ENCODE results near the gene NAPSA. TPM values are rescaled to one million over a fixed set of nuclear protein-coding genes. Genes with fewer than 3 reads are reported as not detected.
"Not testable (repeated sequence)": the region's sequence is repeated elsewhere in the genome, so short reads cannot be mapped to it uniquely, and the experiment has no call there.

NAPSA gene
- total RNA-seq, 2 experiments from 2014 or later = 40.8 to 43.1 TPM

DNA sequence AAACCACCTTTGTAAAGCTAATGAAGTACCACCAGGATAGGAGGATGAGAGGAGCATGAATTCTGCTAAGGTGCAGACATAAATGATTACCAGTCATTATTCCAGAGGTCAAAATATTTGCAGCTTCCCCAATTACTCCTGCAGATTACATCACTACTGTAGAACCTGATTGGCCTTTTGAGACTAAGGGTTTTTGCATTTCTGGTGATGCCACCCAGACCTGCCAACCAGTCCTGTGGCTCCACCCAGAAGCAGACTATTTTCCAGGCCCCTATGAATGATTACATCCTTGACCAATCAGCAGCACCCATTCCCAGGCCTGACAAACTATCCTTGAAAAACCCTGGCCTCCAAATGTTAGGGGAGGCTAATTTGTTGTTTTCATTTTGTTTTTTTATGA is 25.1 kb downstream of the NAPSA start:
- CTCF ChIA-PET = interaction anchor here (0.5 kb wide), 1 partner anchor 226 kb away, joined by 4 read pairs; no protein-coding TSS in a partner anchor
- POLR2A ChIA-PET = no interaction called here

DNA sequence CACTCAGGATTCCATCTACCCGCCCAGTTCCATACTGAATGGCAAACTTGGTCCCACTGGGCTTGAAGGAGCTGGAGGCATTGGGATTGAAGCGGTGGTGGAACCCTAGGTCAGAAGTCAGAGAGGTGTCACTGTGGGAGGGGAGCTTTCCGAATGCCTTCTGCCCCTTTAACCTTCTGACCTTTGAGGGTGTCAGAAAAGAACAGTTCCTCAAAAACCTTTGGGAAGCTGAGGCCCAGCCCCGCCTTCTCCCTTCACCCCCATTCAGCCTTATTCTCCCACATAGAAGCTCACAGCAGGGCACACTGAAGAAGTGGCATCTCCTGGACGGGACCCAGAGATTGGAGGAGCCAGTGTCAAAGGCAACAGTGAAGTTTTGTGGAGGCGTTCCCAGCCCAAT is 28.4 kb downstream of the NAPSA start:
- CTCF ChIA-PET = interaction anchor here (1.0 kb wide), 1 partner anchor 21 kb away, joined by 3 read pairs; no protein-coding TSS in a partner anchor
- POLR2A ChIA-PET = not testable (repeated sequence)

DNA sequence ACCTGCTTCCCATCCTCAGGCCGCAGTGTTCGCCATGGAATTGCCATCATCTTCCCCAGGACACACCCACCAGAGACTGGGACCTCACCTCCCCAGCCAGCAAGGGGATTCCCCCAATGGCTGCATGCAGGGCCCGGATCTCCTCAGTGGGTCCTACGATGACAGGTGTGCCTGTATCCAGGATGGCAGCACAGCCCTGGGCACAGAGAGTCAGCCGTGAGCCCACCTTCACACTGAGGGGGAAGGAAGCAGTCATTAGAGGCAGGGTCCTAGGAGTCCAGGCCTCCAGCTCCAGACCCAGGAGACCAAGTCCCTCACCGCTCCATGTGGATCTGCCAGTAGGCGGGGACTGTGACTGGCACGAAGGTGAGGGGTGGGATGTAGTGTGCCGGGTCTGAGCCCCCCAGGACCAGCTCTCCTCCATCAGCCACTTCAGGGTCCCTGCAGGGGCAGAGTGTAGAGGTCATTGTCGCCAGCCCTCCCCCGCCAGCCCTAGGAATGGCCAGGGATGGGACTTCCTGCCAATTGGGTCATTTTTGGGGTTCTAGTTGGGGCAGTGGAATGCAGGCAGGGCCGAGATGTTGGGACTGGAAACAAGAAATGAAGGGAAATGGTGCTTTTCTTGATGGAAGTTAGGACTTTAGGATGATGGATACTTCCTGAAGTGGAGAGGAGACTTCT is 30.6 kb downstream of the NAPSA start:
- POLR2A ChIA-PET = no interaction called here
- CTCF ChIA-PET = interaction anchor here (0.8 to 1.6 kb wide), 3 partner anchors 12 to 34 kb away, joined by 3 to 5 read pairs (median 3); no protein-coding TSS in a partner anchor

DNA sequence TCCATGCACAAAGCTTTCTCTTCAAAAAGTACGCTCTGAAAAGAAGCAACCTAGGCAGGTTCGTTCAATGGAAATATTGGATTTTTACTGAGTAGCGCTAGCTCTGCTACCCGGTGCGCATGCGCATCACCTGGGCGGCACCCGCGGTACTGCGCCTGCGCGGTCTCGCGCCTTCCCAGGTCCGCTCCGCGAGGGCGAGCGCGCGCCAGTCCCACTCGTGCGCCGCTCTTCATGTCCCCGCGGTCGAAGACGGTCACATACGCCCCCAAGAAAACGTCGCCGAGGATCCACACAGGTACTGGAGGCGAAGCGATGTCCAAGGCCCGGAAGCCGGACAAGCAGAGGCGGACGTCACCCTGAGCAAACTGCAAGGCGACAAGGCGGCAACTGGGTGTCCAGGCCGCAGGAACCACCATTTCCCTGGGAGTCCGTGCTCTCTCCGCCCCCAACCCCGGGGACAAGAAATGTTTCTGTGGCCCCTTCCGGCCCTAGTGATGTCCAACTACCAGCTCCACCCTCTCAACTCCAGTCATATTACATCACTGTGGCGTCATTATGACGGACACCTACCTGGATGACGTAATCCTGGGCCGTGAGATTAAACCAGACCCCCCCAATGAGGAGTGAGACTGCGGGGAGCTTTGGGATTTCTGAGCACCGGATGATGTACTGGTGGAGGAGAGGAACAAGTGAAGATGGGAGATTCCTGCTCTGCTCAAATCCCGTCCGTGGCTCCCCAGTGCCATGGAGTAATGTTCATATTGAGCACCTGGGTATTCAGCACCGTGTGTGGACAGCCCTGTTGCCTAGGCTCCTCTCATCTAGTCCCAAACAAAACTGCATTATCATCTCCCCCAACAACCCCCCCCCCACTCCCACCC is 31.5 kb downstream of the NAPSA start:
- ChIA-PET CTCF (interaction anchor here (0.7 to 1.6 kb wide), 3 partner anchors 13 to 35 kb away, joined by 4 to 5 read pairs (median 4); no protein-coding TSS in a partner anchor), POLR2A (interaction anchor here (0.6 to 1.5 kb wide), 3 partner anchors 13 to 274 kb away, joined by 3 to 4 read pairs (median 3); partner anchors contain the start of gene POLD1)

GRCh38 chr19:50333235-50333736 is 32.2 kb downstream of the NAPSA start:
- CTCF ChIA-PET = interaction anchor here (0.7 to 1.6 kb wide), 3 partner anchors 14 to 35 kb away, joined by 4 to 5 read pairs (median 4); no protein-coding TSS in a partner anchor
- POLR2A ChIA-PET = interaction anchor here (0.6 to 1.5 kb wide), 2 partner anchors 13 to 51 kb away, joined by 3 read pairs; partner anchors contain the start of gene POLD1

GRCh38 chr19:50332244-50333038 is 33.0 kb downstream of the NAPSA start:
- CTCF ChIA-PET = no interaction called here
- POLR2A ChIA-PET = interaction anchor here (1.5 kb wide), 1 partner anchor 52 kb away, joined by 3 read pairs; the partner anchor contains the start of gene POLD1

DNA sequence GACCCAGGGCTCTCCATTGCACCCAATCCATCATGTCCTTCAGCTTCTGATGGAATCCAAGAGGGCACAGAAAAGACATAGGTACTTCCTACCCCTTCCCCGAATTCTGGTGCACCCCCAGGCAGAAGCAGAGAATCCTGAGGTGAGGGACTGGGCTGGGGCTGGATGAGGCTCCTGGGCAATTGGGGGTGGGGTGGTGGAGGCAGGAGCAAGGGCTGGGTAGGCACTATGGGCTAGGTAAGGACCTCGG is 33.5 kb downstream of the NAPSA start:
- ChIA-PET POLR2A (interaction anchor here (0.5 kb wide), 1 partner anchor 9 kb away, joined by 3 read pairs; no protein-coding TSS in a partner anchor), CTCF (no interaction called here)

GRCh38 chr19:50331221-50331993 is 34.0 kb downstream of the NAPSA start:
- CTCF ChIA-PET = no interaction called here
- POLR2A ChIA-PET = interaction anchor here (0.5 kb wide), 1 partner anchor 10 kb away, joined by 3 read pairs; no protein-coding TSS in a partner anchor

DNA sequence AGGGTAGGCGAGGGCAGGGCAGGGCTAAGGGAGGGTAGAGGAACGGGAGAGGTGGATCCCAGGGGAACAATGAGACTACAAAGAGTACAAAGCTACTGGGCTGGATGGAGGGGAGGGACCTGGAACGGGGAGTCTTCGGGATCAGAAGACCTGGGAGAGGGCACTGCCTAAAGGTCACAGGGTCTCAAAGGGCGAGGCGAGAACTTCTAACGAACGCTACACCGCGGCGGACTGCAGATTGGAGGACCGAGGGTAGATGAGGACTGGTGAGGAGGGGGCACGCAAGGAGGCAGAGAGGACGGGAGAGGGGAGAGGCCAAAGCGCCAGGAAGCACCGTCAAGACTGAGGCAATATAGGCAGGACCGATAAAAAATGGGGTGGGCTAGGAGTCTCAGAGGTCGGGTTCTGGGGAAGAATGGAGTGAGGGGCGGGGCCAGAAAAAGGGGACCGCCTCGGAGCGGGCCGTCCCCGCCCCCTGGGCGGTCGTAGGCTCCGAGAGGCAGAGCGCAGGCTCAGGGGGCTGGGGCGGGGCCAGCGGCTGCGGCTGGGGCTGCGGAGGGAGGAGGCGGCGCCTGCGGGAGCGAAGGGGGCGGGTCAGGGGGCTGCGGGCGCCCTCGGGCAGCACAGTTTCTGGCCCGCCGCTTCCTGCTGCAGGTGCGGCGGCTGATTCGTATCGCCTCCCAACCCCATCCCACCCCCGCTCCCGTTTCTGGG is 34.9 kb downstream of the NAPSA start:
- CTCF ChIA-PET = no interaction called here

DNA sequence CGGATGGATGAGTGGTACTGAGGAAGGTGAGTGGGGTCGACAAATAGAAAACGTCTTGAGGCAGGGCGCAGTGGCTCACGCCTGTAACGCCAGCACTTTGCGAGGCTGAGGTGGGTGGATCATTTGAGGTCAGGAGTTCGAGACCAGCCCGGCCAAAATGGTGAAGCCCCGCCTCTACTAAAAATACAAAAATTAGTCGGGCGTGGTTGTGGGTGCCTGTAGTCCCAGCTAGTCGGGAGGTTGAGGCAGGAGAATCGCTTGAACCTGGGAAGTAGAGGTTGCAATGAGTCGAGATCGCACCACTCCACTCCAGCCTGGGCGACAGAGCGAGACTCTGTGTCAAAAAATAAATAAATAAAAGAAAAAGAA is 35.5 kb downstream of the NAPSA start:
- CTCF ChIA-PET, POLR2A ChIA-PET: not testable (repeated sequence)

More for the DNA sequence above, 34.9 kb downstream of the NAPSA start:
- POLR2A ChIA-PET = no interaction called here

GRCh38 chr19:50329146-50329925 is 36.1 kb downstream of the NAPSA start, which contains the start of gene KCNC3:
KCNC3 (minus strand) TSS chr19:50329377; CDS start chr19:50329082, 295 bp downstream.
- POLR2A ChIA-PET = interaction anchor here (0.6 kb wide), 2 partner anchors 13 to 58 kb away, joined by 3 to 4 read pairs; no protein-coding TSS in a partner anchor
- CTCF ChIA-PET = interaction anchor here (0.6 to 1.1 kb wide), 3 partner anchors 10 to 77 kb away, joined by 3 read pairs; no protein-coding TSS in a partner anchor

DNA sequence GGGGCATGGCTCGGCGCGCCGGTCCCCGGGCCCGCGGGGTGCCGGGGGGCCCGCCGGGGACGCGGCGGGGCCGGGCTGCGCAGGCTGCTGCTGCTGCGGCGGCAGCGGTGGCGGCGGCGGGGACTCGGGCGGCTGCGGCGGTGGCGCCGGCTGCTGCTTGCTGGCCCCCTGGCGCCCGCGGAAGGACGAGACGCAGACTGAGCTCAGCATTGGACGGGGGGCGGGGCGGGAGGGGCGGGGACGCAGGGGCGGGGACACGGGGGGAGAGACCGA is 36.6 kb downstream of the NAPSA start:
- CTCF ChIA-PET = interaction anchor here (0.6 to 1.1 kb wide), 3 partner anchors 10 to 76 kb away, joined by 3 read pairs; no protein-coding TSS in a partner anchor
- POLR2A ChIA-PET = interaction anchor here (0.5 to 0.6 kb wide), 2 partner anchors 35 to 58 kb away, joined by 3 read pairs; no protein-coding TSS in a partner anchor

DNA sequence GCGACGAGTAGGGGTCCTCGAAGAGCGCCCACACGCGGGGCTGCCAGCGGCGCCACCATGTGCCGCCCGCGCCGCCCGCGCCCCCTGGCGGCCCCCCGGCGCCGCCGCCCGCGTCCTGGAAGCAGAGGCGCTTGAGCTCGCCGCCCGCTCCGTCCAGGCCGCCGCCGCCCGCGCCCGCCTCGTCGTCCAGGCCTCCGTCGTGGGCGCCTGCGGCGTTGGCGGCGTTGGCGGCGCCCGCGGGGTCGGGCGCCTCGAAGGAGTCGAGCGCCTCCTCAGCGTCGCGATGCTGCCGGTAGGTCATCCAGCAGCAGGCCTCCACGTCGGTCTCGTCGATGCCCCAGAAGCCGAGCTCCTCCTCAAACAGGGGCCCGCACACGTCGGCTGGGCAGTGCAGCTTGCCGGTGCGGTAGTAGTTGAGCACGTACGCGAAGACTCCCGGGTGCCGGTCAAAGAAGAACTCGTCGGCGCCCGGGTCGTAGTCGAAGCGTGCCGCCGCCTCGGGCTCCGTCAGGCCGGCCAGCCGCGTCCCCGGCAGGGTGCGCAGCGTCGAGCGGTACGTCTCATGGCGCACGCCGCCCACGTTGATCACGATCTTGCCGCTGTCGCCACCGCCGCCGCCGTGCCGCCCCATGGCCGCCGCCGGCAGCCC is 37.1 kb downstream of the NAPSA start:
- CTCF ChIA-PET = interaction anchor here (0.6 to 1.6 kb wide), 5 partner anchors 9 to 76 kb away, joined by 3 to 5 read pairs (median 3); no protein-coding TSS in a partner anchor

DNA sequence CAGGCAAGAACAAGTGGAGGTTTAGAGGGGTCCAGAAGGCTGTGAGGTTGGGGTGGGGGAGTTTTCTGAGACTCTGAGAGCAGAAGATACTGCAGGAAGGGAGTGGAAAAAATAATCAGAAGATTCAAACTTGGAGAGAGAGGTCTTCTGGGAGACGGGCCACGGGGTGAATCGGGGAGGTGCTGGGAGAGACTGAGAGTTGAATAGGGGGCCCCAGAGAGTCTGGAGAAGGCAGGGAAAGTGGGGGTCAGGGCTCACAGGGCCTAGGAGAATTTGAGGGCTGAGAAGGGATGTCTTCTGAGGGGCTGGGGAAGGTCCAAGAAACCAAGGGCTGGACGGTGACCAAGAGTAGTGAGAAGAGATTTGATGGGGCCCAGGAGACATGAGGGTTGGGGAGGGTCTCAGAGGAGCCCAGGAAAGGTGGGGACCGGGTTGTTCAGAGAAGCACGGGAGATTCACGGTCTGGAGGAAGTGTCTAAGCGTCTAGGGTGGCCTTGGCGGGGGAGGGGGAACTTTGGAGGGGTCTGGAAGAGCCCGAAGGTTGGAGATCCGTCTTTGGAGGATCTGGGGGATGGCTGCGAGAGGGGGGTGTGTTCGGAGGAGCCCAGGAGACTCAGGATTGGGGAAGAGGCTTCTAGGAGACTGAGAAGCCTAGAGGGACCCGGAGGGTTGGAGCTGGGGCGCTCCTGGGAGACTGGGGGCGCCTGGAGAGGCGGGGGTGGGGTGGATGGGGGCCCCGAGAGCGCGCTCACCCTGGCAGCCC is 37.8 kb downstream of the NAPSA start:
- CTCF ChIA-PET = interaction anchor here (0.8 to 1.6 kb wide), 2 partner anchors 20 to 73 kb away, joined by 3 to 5 read pairs; no protein-coding TSS in a partner anchor
- POLR2A ChIA-PET = no interaction called here

More for the DNA sequence above, 37.1 kb downstream of the NAPSA start:
- POLR2A ChIA-PET = interaction anchor here (0.5 kb wide), 1 partner anchor 35 kb away, joined by 3 read pairs; no protein-coding TSS in a partner anchor

- POLR2A ChIA-PET = no interaction called here
- CTCF ChIA-PET = interaction anchor here (0.6 to 1.6 kb wide), 2 partner anchors 73 to 239 kb away, joined by 3 to 4 read pairs; no protein-coding TSS in a partner anchor
Observed at GRCh38 chr19:50327013-50327412, 38.4 kb downstream of the NAPSA start.
